GM12873 (cell line): ENCODE results near the gene ARHGEF40.

Source experiments
- CTCF ChIP-seq: IDR thresholded peaks from 2 replicates; pipeline ENCODE4 v1.5.1; 2012; ENCODE audit warnings: low read depth, mild to moderate bottlenecking, moderate library complexity, low read length, control low read depth; ENCODE audit not compliant: insufficient read depth; ENCODE audit errors: missing control alignments

ARHGEF40 gene

DNA sequence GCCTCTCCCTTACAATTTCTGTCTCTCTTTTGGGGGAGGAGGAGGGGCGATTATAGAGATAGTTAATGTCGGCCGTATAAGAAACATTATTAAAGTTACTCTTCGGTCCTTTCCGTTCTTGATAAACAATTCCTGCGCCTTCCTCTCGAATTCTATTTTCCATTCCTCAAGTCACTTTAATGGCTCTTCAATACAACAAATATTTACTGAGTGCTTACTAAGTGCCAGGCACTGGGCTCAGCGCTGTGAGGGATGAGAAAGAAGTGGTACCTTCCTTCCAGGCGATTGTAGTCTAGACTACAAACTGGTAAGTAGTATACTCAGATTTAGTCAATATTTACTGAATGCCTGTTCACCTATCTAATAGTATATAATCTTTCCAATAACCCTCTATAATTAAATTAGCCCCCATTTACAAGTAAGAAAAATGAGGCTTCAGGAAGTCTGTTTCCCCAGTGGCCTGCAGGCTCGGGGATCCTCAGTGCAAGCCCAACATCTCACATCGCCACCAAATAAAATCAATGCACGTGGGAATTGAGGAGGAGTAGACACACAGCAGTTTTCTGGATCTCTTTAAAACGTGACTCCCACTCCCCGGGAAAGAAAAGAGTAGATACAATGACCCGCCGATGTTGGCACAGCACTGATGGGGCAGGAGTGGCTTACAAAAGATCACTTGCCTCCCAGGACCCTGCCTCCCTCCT is 28.9 kb downstream of the ARHGEF40 start:
- TF ChIP-seq CTCF = no peak

DNA sequence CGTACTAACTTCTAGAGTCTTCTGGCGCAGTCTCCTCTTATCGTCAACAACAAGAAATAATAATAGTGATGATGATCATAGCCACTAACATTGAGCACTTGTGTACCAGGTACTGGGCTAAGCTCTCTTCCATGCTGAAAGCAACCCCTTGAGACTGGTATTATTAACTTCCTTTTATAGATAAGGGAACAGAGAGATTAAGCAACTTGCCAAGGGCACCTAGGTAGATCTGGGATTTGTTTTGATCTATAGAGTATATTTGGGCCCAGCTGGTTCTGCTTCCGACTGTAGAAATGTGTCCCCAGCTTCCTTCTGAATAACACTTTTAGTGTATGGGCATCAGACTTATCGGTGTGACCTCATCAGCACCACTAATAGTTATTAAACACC is 29.5 kb downstream of the ARHGEF40 start:
- no peak for TF ChIP-seq CTCF

DNA sequence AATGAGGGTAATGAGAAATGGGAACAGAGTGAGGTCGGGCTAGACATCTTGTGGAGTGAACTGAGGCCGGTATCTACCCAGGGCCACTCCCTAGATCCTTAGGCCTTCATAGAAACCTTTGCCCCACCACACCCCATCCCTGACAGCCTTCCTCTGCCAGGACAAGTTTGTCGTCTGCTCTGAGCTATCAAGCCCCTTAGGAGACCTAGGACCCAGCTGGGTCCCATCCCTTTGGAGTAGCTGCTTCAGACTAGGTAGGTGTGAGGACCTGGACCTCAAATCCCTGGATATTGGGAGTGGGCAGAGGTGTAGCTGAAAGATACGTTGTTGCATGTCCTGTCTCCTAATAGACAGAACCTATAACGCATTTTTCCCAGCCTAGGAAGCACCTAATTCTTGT is 30.8 kb downstream of the ARHGEF40 start, which contains the start of gene TMEM253:
TSS of gene TMEM253 (plus strand) at position 136 of the 400 bp plus-strand sequence. CDS start 278 bp downstream, outside the sequence.
- TF ChIP-seq CTCF = no peak

DNA sequence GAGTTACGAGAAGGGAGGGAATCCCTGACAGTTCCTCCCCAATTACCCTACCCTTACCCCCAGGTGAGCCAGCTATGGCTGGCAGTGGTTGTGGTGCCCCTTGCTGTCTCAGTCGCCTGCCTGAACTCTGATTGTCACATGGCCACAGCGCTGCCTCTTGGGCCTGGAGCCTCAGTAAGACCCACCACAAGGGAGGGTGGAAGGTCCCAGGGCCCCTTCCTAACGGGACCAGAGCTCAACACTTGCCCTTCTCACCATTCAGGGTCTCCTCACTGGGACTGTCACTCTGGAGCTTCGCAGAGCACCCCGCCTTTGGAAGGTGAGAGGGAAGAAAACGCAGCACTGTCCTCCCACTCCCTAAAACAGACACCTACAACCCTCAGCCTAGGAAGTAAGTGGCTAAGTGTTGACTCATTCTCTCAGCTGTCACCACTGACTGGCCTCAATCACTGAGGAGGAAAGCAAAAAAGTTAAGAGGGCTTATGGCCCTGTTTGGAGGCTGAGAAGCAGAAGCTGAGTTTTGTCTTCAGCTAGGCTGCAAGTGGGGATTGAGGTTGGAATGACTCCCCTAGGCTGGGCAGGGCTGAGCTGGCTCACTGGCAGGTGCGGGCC is 31.8 kb downstream of the ARHGEF40 start:
- no peak for TF ChIP-seq CTCF

- TF ChIP-seq CTCF = no peak
Measured at GRCh38 chr14:21102521-21103410, 32.7 kb downstream of the ARHGEF40 start.

DNA sequence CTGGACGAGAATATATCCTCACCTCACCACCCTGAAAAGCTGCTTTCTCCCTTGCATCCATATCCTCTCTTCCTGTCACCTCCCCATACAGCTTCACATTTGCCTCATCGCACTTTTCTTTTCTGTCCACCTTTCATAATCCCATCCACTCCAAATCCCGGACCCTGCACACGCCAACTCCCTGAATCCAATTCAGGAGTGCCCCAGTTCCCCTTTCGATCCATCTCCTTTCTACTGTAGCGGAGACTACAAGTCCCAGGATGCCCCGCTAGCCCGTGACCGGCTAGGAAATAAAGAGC is 33.3 kb downstream of the ARHGEF40 start:
- no peak for TF ChIP-seq CTCF

DNA sequence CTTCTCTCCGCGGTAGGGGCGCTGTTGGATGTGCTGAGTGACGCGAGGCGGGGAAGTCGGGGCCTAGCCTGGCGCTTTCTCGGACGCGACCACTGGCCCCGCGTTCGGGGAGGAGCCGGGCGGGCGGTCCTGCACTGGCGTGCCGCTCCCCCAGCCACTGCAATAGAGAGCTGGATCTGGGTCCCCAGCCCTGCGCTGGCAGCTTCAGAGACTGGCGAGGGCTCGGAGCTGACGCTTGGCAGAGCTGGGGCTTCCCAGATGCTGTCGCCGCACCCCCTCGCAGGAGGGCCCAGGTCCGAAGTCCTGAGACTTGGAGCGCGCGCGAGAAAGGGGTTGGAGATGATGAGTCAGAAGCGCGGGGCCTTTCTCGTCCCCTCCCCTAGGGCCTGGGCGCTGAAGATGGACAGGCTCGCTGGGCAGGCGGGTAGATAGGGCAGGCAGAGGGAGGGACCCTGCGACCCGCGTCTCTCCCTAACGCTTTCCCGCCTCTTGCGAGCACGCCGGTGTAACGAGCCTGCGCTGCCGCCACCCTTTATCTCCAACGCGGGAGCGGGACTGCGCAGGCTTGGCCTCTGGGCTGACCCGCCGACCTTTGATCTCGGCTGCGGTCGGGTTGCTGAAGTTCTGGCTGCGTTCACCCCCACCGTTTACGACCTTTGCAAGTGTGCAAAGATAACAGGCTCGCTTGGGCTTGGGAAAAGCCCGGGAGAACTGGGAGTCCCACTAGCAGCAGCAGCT is 33.8 kb downstream of the ARHGEF40 start:
- TF ChIP-seq CTCF = peak; percentile 82
